Progenitor cell of endocrine pancreas (in vitro differentiated cells): Measurements from ENCODE around the gene PA2G4. TPM values are rescaled to one million over a fixed set of nuclear protein-coding genes. Genes with fewer than 3 reads are reported as not detected.
A peak's percentile ranks its signal among the peaks of the same experiment; 100 is the strongest.
"Not testable (repeated sequence)": the region's sequence is repeated elsewhere in the genome, so short reads cannot be mapped to it uniquely, and the experiment has no call there.

Source experiments
- DNase-seq: peaks from one replicate; pipeline ENCODE4 v3.0.0; 2021; ENCODE audit warnings: low spot score; ENCODE audit not compliant: unreplicated experiment
- H3K27ac Mint-ChIP-seq: 2 replicates; pipeline ENCODE4 v1.8.0; 2021; ENCODE audit warnings: mild to moderate bottlenecking, moderate library complexity, mixed read lengths
- H3K27me3 Mint-ChIP-seq: 2 replicates; pipeline ENCODE4 v1.8.0; 2021; ENCODE audit warnings: mixed read lengths
- H3K36me3 Mint-ChIP-seq: 2 replicates; pipeline ENCODE4 v1.8.0; 2022; ENCODE audit warnings: mixed read lengths; ENCODE audit not compliant: insufficient read depth
- H3K4me1 Mint-ChIP-seq: 2 replicates; pipeline ENCODE4 v1.8.0; 2021; ENCODE audit warnings: low read depth, mixed read lengths
- H3K4me3 Mint-ChIP-seq: 2 replicates; pipeline ENCODE4 v1.8.0; 2021; ENCODE audit warnings: low read depth, mild to moderate bottlenecking, moderate library complexity, mixed read lengths
- H3K9me3 Mint-ChIP-seq: 2 replicates; pipeline ENCODE4 v1.8.0; 2021; ENCODE audit warnings: low read depth, mixed read lengths
- CTCF ChIP-seq: fragments of 200-600 bp; sonication (generic); IDR thresholded peaks from one replicate; pipeline ENCODE4 v1.5.0; 2021; ENCODE audit warnings: antibody characterized with exemption, mild to moderate bottlenecking; ENCODE audit not compliant: unreplicated experiment
- total RNA-seq: library from RNA; stranded (reverse); gene quantifications from 2 replicates; pipeline ENCODE4 v1.2.1, GENCODE V29; 2021

The PA2G4 gene
- total RNA-seq, 1 donor from 2014 or later: 103 TPM

- Mint-ChIP-seq H3K36me3 (peaks cover 21% of the 10 kb centered on the region), H3K4me3 (peak within 1 kb of the TSS; percentile 96), H3K4me1 (peaks cover 22% of the 10 kb centered on the region), H3K27me3 (no peaks in the 10 kb centered on the region), H3K9me3 (no peaks in the 10 kb centered on the region), H3K27ac (peak within 1 kb of the TSS; percentile 99)
- DNase-seq: peak; percentile 87
- TF ChIP-seq CTCF: no peak
Observed at GRCh38 chr12:56116267-56117081, 12.1 kb downstream of the PA2G4 start, which contains the start of gene RPL41. TSS of gene RPL41 (plus strand) at chr12:56116633.

GRCh38 chr12:56117082-56117706 lies 12.8 kb downstream of the PA2G4 start:
- peaks cover 19% of the 10 kb centered on the region for H3K36me3 Mint-ChIP-seq

GRCh38 chr12:56117778-56118687 lies 13.7 kb downstream of the PA2G4 start, which contains the start of gene ZC3H10:
TSS of gene ZC3H10 (plus strand) at chr12:56118266. CDS start at chr12:56120563, 2,297 bp downstream.
- Mint-ChIP-seq H3K9me3 (no peaks in the 10 kb centered on the region), H3K36me3 (peaks cover 19% of the 10 kb centered on the region), H3K27ac (peak within 1 kb of the TSS; percentile 99), H3K27me3 (no peaks in the 10 kb centered on the region), H3K4me3 (peak within 1 kb of the TSS; percentile 96), H3K4me1 (peaks cover 26% of the 10 kb centered on the region)
- TF ChIP-seq CTCF: peak; percentile 54
- DNase-seq: peak; percentile 92

More at GRCh38 chr12:56117082-56117706, 12.8 kb downstream of the PA2G4 start:
- H3K27ac Mint-ChIP-seq: peak overlapping the region; percentile 99
- peaks cover 22% of the 10 kb centered on the region for H3K4me1 Mint-ChIP-seq
- not testable (repeated sequence) for H3K9me3 Mint-ChIP-seq, H3K27me3 Mint-ChIP-seq, DNase-seq
- peak overlapping the region; percentile 96 for H3K4me3 Mint-ChIP-seq

GRCh38 chr12:56118688-56119357 lies 14.5 kb downstream of the PA2G4 start:
- no peak for DNase-seq

More at GRCh38 chr12:56118688-56119357, 14.5 kb downstream of the PA2G4 start:
- Mint-ChIP-seq H3K27ac (peak overlapping the region; percentile 99), H3K4me3 (peak overlapping the region; percentile 96), H3K9me3 (no peaks in the 10 kb centered on the region), H3K27me3 (no peaks in the 10 kb centered on the region), H3K4me1 (peaks cover 25% of the 10 kb centered on the region), H3K36me3 (peaks cover 11% of the 10 kb centered on the region)
- TF ChIP-seq CTCF: no peak
